HEK293T (cell line): ENCODE data around the gene DMXL1.

Experiments
- CTCF ChIA-PET: fragments of 350-600 bp; formaldehyde crosslinking; extraction: SDS; loops from one replicate; lab custom pipeline; 2021; ENCODE audit warnings: antibody characterized with exemption, inconsistent platforms; lab: Yijun Ruan, JAX
- POLR2A ChIA-PET: fragments of 350-600 bp; formaldehyde crosslinking; extraction: SDS; loops from one replicate; lab custom pipeline; 2020; ENCODE audit warnings: antibody characterized with exemption, inconsistent platforms; lab: Yijun Ruan, JAX
- DNase-seq: peaks from one replicate; pipeline ENCODE4 v3.0.0; 2012; ENCODE audit warnings: mixed read lengths; ENCODE audit errors: extremely low spot score
- ARNT ChIP-seq: fragments of 450-650 bp; IDR thresholded peaks from 2 replicates; pipeline ENCODE4 v1.6.1; 2017; ENCODE audit warnings: mild to moderate bottlenecking
- BHLHE40 ChIP-seq: fragments of 450-650 bp; IDR thresholded peaks from 2 replicates; pipeline ENCODE4 v1.6.1; 2016; ENCODE audit warnings: mild to moderate bottlenecking, moderate library complexity, borderline replicate concordance
- CTBP1 ChIP-seq: fragments of 450-650 bp; IDR thresholded peaks from 2 replicates; pipeline ENCODE4 v1.6.1; 2016; ENCODE audit warnings: borderline replicate concordance
- ELF4 ChIP-seq: fragments of 450-650 bp; IDR thresholded peaks from 2 replicates; pipeline ENCODE4 v1.6.1; 2017; ENCODE audit warnings: antibody characterized with exemption
- FOXA1 ChIP-seq: fragments of 450-650 bp; IDR thresholded peaks from 2 replicates; pipeline ENCODE4 v1.6.1; 2016; ENCODE audit warnings: mild to moderate bottlenecking
- FOXK2 ChIP-seq: fragments of 450-650 bp; IDR thresholded peaks from 2 replicates; pipeline ENCODE4 v1.6.1; 2016; ENCODE audit warnings: mild to moderate bottlenecking
- FOXM1 ChIP-seq: fragments of 450-650 bp; IDR thresholded peaks from 2 replicates; pipeline ENCODE4 v1.6.1; 2017; ENCODE audit warnings: mild to moderate bottlenecking, borderline replicate concordance
- HDGF ChIP-seq: fragments of 450-650 bp; IDR thresholded peaks from 2 replicates; pipeline ENCODE4 v1.6.1; 2017; ENCODE audit warnings: antibody characterized with exemption, borderline replicate concordance
- L3MBTL2 ChIP-seq: fragments of 450-650 bp; conservative IDR thresholded peaks from 2 replicates; pipeline ENCODE4 v1.6.1; 2016; ENCODE audit warnings: mild to moderate bottlenecking
- LEF1 ChIP-seq: fragments of 450-650 bp; IDR thresholded peaks from 2 replicates; pipeline ENCODE4 v1.6.1; 2017; ENCODE audit warnings: mild to moderate bottlenecking, borderline replicate concordance
- NFRKB ChIP-seq: fragments of 450-650 bp; IDR thresholded peaks from 2 replicates; pipeline ENCODE4 v1.6.1; 2016; ENCODE audit warnings: mild to moderate bottlenecking, moderate library complexity
- SP1 ChIP-seq: fragments of 450-650 bp; IDR thresholded peaks from 2 replicates; pipeline ENCODE4 v1.6.1; 2017
- SUZ12 ChIP-seq: fragments of 450-650 bp; IDR thresholded peaks from 2 replicates; pipeline ENCODE4 v1.6.1; 2016; ENCODE audit warnings: mild to moderate bottlenecking
- TARDBP ChIP-seq: fragments of 450-650 bp; IDR thresholded peaks from 2 replicates; pipeline ENCODE4 v1.6.1; 2016
- ZNF384 ChIP-seq: fragments of 450-650 bp; IDR thresholded peaks from 2 replicates; pipeline ENCODE4 v1.6.1; 2016
- TF ChIP-seq, protein P1 (sequence below): fragments of 450-650 bp; IDR thresholded peaks from 2 replicates; pipeline ENCODE4 v1.6.1; 2016

The DMXL1 gene

DNA sequence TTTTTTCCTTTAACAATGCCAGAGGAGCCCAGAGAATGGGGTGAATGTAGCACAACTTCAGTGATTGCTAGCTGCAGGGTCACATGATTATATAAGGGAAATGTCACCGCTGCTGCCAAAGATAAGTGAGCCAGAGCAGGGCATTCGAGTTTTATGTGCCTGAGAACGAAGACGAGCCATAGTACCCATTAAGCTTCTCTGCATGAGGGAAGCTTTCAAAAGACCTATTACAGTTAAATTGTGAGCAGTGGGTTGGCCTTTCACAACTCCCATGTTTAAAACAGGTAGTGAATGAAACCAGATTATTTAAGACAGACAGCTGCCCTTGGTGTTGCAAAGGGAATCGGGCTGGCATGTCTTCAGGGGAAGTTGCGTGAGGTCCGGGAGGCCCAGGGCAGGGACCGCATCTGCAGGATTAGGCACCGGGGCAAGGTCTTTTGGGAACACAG is 202.5 kb downstream of the DMXL1 start:
- POLR2A ChIA-PET: interaction anchor here (1.9 kb wide), 1 partner anchor 203 kb away, joined by 7 read pairs; the partner anchor contains the start of gene DMXL1
- CTCF ChIA-PET: interaction anchor here (1.5 kb wide), 1 partner anchor 61 kb away, joined by 4 read pairs; no protein-coding TSS in a partner anchor
- no peak for TF ChIP-seq CTBP1
- no peak for TF ChIP-seq LEF1
- TF ChIP-seq SUZ12: no peak
- TF ChIP-seq TARDBP: no peak
- no peak for TF ChIP-seq ZNF384
- TF ChIP-seq ARNT: no peak
- no peak for TF ChIP-seq FOXA1
- TF ChIP-seq FOXK2: no peak
- TF ChIP-seq, protein P1, sequence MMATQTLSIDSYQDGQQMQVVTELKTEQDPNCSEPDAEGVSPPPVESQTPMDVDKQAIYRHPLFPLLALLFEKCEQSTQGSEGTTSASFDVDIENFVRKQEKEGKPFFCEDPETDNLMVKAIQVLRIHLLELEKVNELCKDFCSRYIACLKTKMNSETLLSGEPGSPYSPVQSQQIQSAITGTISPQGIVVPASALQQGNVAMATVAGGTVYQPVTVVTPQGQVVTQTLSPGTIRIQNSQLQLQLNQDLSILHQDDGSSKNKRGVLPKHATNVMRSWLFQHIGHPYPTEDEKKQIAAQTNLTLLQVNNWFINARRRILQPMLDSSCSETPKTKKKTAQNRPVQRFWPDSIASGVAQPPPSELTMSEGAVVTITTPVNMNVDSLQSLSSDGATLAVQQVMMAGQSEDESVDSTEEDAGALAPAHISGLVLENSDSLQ: no peak
- TF ChIP-seq ELF4: no peak
- TF ChIP-seq BHLHE40: no peak
- no peak for TF ChIP-seq SP1
- no peak for TF ChIP-seq L3MBTL2
- no peak for DNase-seq

GRCh38 chr5:119274030-119274766 is 203.3 kb downstream of the DMXL1 start:
- CTCF ChIA-PET: interaction anchor here (1.1 to 1.5 kb wide), 2 partner anchors 60 to 138 kb away, joined by 4 read pairs; no protein-coding TSS in a partner anchor
- no peak for DNase-seq
- TF ChIP-seq LEF1: no peak
- TF ChIP-seq HDGF: no peak
- TF ChIP-seq SUZ12: no peak
- TF ChIP-seq NFRKB: no peak
- TF ChIP-seq FOXM1: no peak
- no peak for TF ChIP-seq FOXK2
- TF ChIP-seq L3MBTL2: no peak
- no peak for TF ChIP-seq ELF4
- TF ChIP-seq TARDBP: no peak
- TF ChIP-seq SP1: no peak
- TF ChIP-seq, protein P1: no peak
- no peak for TF ChIP-seq FOXA1
- TF ChIP-seq BHLHE40: no peak
- no peak for TF ChIP-seq CTBP1
- TF ChIP-seq ZNF384: no peak
- no peak for TF ChIP-seq ARNT
- POLR2A ChIA-PET: no interaction called here

DNA sequence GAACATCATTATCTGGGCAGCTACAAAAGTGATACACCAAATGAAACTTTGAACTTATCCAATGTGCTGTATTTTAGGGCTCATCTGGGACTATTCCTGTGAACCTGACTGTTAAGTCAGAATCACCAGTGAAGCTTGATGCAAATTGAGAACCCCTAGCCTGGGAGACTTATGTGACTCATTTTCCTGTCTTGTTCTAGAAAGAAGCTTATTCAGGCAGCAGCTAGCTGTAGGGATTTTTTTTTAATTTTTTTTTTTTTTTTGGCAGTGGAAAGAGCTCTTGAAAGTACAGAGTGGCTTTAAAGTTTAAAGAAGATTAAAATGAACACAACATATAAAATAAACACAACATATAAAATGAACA is 203.9 kb downstream of the DMXL1 start:
- POLR2A ChIA-PET: no interaction called here
- DNase-seq: no peak
- CTCF ChIA-PET: interaction anchor here (1.1 to 1.5 kb wide), 2 partner anchors 38 to 137 kb away, joined by 3 to 4 read pairs; no protein-coding TSS in a partner anchor
- TF ChIP-seq FOXM1: no peak
- no peak for TF ChIP-seq ZNF384
- TF ChIP-seq FOXK2: no peak
- no peak for TF ChIP-seq CTBP1
- no peak for TF ChIP-seq SP1
- TF ChIP-seq BHLHE40: no peak
- no peak for TF ChIP-seq ARNT
- no peak for TF ChIP-seq NFRKB
- TF ChIP-seq L3MBTL2: no peak
- TF ChIP-seq SUZ12: no peak
- TF ChIP-seq ELF4: no peak
- TF ChIP-seq, protein P1: no peak
- no peak for TF ChIP-seq TARDBP
- TF ChIP-seq LEF1: no peak
- TF ChIP-seq FOXA1: no peak
- TF ChIP-seq HDGF: no peak

DNA sequence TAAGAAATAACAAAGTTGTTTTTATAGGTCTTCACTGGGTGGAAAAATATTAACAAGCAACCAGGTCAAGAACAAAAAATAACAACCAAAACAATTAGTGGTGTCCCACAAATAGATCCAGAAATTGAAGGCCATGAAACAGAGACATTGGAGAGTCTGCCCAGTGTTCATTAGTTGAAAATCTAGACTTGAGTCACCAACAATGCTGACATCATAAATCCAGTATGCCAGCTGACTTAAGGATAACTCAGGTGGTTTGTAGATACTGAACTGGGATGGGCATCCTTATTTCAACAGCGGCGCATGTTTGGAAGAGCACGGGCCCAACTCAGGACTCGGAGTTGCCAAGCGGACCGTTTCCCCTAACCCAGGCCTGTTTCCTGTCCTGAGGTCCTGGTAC is 204.3 kb downstream of the DMXL1 start:
- no peak for DNase-seq
- TF ChIP-seq ELF4: no peak
- no peak for TF ChIP-seq SP1
- TF ChIP-seq ARNT: no peak
- TF ChIP-seq FOXM1: no peak
- no peak for TF ChIP-seq FOXA1
- no peak for TF ChIP-seq TARDBP
- no peak for TF ChIP-seq FOXK2
- no peak for TF ChIP-seq BHLHE40
- TF ChIP-seq HDGF: no peak
- no peak for TF ChIP-seq ZNF384
- no peak for TF ChIP-seq SUZ12
- no peak for TF ChIP-seq NFRKB
- no peak for TF ChIP-seq CTBP1
- no peak for TF ChIP-seq L3MBTL2
- TF ChIP-seq LEF1: no peak
- TF ChIP-seq, protein P1: no peak

DNA sequence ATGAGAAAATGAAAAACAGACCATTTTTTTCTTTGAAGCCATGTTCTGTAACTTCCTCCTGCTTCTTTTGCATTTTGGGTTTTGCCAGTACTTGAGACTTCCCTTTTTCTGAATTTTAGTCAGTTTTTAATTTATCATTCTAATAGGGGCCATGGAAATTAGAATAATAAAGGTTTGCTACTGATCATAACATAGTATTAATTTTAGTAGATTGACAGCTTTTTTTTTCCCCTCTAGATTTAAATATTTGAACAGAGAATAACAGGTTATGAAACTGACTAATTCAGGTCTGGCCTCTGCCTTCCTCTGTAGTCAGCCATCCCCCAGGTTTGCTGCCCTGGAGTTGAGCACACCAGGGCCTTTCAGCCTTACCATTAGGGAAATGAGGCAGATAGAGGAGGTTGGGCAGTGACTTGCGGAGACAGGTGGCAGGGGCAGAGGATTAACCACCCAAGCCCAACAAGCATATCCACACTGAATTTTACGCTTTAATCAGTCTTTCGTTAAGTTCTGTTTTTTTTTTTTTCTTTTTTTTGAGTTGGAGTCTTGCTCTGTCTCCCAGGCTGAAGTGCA is 204.8 kb downstream of the DMXL1 start:
- TF ChIP-seq TARDBP (no peak), FOXK2 (no peak), NFRKB (no peak), SP1 (no peak), LEF1 (no peak), ZNF384 (no peak), HDGF (no peak), FOXA1 (no peak), ELF4 (no peak), SUZ12 (no peak), ARNT (no peak), L3MBTL2 (no peak), FOXM1 (no peak), CTBP1 (no peak), BHLHE40 (no peak)
- TF ChIP-seq, protein P1: no peak
- no peak for DNase-seq
- POLR2A ChIA-PET: no interaction called here
- CTCF ChIA-PET: interaction anchor here (1.5 kb wide), 1 partner anchor 37 kb away, joined by 3 read pairs; no protein-coding TSS in a partner anchor

More for the DNA sequence above, 204.3 kb downstream of the DMXL1 start:
- ChIA-PET CTCF (interaction anchor here (1.1 to 1.5 kb wide), 2 partner anchors 37 to 137 kb away, joined by 3 to 4 read pairs; no protein-coding TSS in a partner anchor), POLR2A (no interaction called here)
